Measurements from ENCODE around the gene CREBZF.
"Not testable (repeated sequence)": the region's sequence is repeated elsewhere in the genome, so short reads cannot be mapped to it uniquely, and the experiment has no call there.

CREBZF gene

GRCh38 chr11:85664615-85665481 is at the start of gene CREBZF:
TSS of gene CREBZF (minus strand) at chr11:85665129. CDS start at chr11:85664875, 254 bp downstream.
- peak; percentile 67 for DNase-seq

- no peak for DNase-seq
These were observed 48.0 kb upstream of the CREBZF start for GRCh38 chr11:85712953-85713352.

- no peak for DNase-seq
These were observed 46.0 kb upstream of the CREBZF start for GRCh38 chr11:85710917-85711316.

- no peak for DNase-seq
These were observed 45.2 kb upstream of the CREBZF start for GRCh38 chr11:85709941-85710702.

- DNase-seq, result no peak
These were observed 40.9 kb upstream of the CREBZF start for GRCh38 chr11:85705800-85706199.

GRCh38 chr11:85704967-85705366 is 40.0 kb upstream of the CREBZF start:
- DNase-seq, result no peak

- DNase-seq, result no peak
These were observed 35.2 kb upstream of the CREBZF start for GRCh38 chr11:85699957-85700741.

- DNase-seq, result no peak
These were observed 33.3 kb upstream of the CREBZF start for GRCh38 chr11:85698195-85698594.

- no peak for DNase-seq
These were observed 32.8 kb upstream of the CREBZF start for GRCh38 chr11:85697747-85698146.

GRCh38 chr11:85695546-85695945 is 30.6 kb upstream of the CREBZF start:
- no peak for DNase-seq

- no peak for DNase-seq
These were observed 29.6 kb upstream of the CREBZF start for GRCh38 chr11:85694385-85694980.

GRCh38 chr11:85685820-85686459 is 21.0 kb upstream of the CREBZF start, which contains the start of gene CCDC89:
TSS of gene CCDC89 (minus strand) at chr11:85686195. CDS start at chr11:85686130, 65 bp downstream.
- peak; percentile 81 for DNase-seq

- peak; percentile 43 for DNase-seq
These were observed 20.3 kb upstream of the CREBZF start for GRCh38 chr11:85685125-85685819.

- peak; percentile 30 for DNase-seq
These were observed 17.7 kb upstream of the CREBZF start for GRCh38 chr11:85682330-85683305.

GRCh38 chr11:85680897-85681296 is 16.0 kb upstream of the CREBZF start:
- DNase-seq, result no peak

GRCh38 chr11:85679576-85679975 is 14.6 kb upstream of the CREBZF start:
- DNase-seq, result no peak

- DNase-seq, result no peak
These were observed 8.5 kb upstream of the CREBZF start for GRCh38 chr11:85673393-85673792.

GRCh38 chr11:85672105-85672902 is 7.4 kb upstream of the CREBZF start:
- DNase-seq, result no peak

GRCh38 chr11:85670949-85671663 is 6.2 kb upstream of the CREBZF start:
- DNase-seq, result not testable (repeated sequence)

Data from NCI-H510A (cell line).